ENCODE measurements around the gene HOTAIR.

The HOTAIR gene

DNA sequence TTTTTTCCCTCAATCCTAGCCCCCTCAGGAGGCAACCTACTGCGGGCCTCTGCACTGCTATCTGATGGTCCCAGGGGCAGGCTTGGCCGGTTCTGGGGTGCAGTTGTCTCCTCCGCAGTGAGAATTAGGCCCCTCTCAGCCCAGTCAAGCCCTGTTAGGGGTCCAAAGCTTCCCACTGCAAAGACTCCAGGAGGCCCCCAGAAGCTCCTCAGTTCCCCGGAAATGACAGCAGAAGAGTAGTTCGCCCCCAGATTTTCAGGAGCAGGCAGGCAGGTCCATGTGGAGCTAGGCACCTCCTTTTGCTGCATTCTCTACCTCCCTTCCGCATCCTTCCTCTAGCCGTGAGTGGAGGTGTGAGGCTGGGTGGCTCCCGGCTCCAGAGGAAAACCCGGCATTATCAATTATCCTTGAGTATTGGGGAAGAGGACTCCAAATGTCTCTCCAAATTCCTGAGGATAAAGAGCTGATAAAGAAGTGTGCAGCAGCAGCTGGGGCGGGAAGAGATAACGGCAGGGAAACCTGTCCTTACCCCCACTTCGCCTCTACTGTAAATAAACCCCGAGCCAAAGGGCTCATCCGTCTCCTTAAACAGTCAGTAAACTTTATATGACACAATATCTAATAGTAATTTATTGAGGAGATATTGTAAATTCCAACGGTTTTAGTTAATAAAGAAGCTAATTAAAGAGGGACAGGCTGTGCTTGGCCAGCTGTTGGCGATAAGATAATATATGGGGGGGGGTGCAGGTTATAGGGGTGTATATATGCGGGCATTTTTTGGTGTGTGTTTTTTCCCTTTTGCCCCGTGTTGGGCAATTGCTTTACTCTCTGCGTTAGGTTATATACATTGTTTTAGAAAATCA is 20.7 kb downstream of the HOTAIR start:
- TF ChIP-seq, protein P1, sequence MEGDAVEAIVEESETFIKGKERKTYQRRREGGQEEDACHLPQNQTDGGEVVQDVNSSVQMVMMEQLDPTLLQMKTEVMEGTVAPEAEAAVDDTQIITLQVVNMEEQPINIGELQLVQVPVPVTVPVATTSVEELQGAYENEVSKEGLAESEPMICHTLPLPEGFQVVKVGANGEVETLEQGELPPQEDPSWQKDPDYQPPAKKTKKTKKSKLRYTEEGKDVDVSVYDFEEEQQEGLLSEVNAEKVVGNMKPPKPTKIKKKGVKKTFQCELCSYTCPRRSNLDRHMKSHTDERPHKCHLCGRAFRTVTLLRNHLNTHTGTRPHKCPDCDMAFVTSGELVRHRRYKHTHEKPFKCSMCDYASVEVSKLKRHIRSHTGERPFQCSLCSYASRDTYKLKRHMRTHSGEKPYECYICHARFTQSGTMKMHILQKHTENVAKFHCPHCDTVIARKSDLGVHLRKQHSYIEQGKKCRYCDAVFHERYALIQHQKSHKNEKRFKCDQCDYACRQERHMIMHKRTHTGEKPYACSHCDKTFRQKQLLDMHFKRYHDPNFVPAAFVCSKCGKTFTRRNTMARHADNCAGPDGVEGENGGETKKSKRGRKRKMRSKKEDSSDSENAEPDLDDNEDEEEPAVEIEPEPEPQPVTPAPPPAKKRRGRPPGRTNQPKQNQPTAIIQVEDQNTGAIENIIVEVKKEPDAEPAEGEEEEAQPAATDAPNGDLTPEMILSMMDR (IDR thresholded peaks at IDR 0.05; ENCODE audit: low read depth, low read length) = no peak
- Histone ChIP-seq H3K9me3 (ENCODE audit: severe bottlenecking) (no peaks in the 10 kb centered on the region), H3K36me3 (no peaks in the 10 kb centered on the region), H3K4me3 (ENCODE audit: low read depth, low read length) (peak overlapping the region; percentile 50), H3K27ac (no peak overlapping the region), H3K27me3 (ENCODE audit: insufficient read depth, low read depth, severe bottlenecking) (peaks cover 77% of the 10 kb centered on the region)
- DNase-seq = no peak

DNA sequence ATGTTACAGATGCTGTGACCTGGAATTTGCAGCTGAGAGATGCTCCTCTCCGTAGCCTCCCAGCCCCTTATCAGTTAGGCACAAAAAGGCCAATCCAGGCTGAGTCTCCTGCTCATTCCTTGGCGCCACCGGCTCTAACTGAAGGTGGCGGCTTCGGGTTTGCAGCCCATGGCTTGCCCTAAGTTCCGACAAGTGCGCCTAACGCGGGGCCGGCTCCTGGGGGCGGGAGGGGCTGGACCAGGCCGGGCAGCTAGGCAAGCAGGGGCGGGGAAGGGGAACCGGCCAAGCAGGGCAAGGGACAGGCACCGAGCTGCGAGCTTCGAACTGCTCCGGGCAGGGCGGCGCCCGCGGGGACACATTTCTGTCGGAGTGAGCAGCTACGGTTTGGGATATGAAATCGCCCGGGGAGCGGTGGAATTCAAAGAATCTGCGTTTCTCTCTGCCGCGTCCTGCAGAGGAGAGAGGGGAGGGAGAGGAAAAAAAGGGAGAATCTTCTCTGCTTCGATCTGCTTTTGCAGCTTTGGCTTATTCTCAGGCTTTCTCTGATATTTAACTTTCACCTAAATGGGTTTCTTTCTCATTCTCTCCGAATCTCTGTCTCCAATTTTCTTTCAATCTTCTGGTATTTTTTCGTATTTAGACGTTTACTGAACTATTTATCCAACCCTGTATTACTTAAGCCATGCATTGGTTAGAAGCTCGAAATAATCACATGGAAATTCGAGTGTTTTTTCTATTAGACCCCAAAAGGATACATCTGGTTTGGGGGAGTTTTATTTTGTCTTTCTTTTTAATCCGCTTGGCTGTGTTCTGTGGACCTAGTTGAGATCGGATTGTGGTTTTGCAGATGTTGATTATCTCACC is 21.7 kb downstream of the HOTAIR start:
- Histone ChIP-seq H3K36me3 (no peaks in the 10 kb centered on the region), H3K27me3 (ENCODE audit: insufficient read depth, low read depth, severe bottlenecking) (peaks cover 77% of the 10 kb centered on the region), H3K4me3 (ENCODE audit: low read depth, low read length) (no peak overlapping the region), H3K9me3 (ENCODE audit: severe bottlenecking) (no peaks in the 10 kb centered on the region), H3K27ac (no peak overlapping the region)
- TF ChIP-seq, protein P1 (IDR thresholded peaks at IDR 0.05; ENCODE audit: low read depth, low read length) = no peak
- no peak for DNase-seq

DNA sequence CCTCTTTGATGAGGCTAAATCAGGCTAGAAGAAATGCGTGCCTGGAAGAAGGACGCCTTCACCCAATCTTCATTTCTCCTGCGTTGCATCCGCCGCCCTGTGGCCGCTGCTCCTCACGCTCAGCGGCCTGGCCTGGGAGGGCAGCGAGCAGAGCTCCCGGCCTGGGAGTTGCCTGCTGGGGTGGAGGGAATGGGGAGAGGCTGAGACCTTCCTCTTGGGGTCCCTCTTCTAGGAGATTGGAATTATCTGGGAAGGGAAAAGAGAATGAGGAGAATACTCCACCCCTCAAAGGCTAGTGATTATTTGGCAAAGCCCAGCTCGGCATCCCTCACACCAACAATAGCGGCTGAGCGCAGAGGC is 22.4 kb downstream of the HOTAIR start:
- peaks cover 77% of the 10 kb centered on the region for H3K27me3 ChIP-seq (ENCODE audit: insufficient read depth, low read depth, severe bottlenecking)
- TF ChIP-seq, protein P1 (IDR thresholded peaks at IDR 0.05; ENCODE audit: low read depth, low read length) = peak; percentile 38; the same call in 1 of the 2 replicates

DNA sequence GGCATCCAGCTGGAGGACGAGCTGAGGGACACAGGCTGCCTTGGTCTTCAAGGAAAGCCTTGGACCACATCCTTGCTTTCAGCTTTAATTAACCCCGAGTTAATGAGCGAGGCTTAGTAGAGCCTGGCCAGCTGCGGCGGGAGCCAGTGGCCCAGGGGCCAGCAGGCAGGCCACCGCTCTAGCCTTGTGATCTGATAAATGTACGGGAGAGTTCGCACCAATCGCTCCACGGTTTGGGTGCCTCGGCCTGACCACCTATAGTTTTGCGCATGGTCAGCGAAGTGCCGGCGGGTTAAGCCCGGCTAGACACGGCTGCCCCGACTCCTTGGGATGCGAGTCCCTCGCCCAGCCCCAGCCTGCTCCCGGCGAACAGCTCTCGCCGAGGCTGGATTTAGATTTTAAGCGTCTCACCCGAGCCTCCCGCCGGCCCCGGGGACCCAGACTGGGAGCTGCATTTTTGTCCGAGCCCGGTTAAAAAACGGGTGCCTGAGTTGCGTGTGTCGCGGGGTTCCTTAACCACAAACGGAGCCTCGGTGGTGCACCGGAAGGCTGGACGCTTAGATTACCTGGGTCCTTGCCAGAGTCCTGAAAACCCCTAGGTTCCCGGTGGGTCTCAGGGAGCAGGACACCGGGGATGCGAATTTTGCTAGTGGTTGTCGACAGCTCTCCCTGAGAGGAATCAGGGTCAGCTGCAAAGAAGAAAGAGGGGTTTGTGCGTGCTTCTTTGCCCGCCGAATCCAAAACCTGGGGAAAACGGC is 23.0 kb downstream of the HOTAIR start:
- Histone ChIP-seq H3K4me3 (ENCODE audit: low read depth, low read length) (peak overlapping the region; percentile 34), H3K27ac (no peak overlapping the region), H3K9me3 (ENCODE audit: severe bottlenecking) (no peaks in the 10 kb centered on the region), H3K36me3 (no peaks in the 10 kb centered on the region), H3K27me3 (ENCODE audit: insufficient read depth, low read depth, severe bottlenecking) (peaks cover 76% of the 10 kb centered on the region)
- no peak for DNase-seq
- TF ChIP-seq, protein P1 (IDR thresholded peaks at IDR 0.05; ENCODE audit: low read depth, low read length) = no peak

More for the DNA sequence above, 22.4 kb downstream of the HOTAIR start:
- no peak overlapping the region for H3K4me3 ChIP-seq (ENCODE audit: low read depth, low read length)
- no peaks in the 10 kb centered on the region for H3K36me3 ChIP-seq
- no peaks in the 10 kb centered on the region for H3K9me3 ChIP-seq (ENCODE audit: severe bottlenecking)
- DNase-seq = no peak
- H3K27ac ChIP-seq = no peak overlapping the region

DNA sequence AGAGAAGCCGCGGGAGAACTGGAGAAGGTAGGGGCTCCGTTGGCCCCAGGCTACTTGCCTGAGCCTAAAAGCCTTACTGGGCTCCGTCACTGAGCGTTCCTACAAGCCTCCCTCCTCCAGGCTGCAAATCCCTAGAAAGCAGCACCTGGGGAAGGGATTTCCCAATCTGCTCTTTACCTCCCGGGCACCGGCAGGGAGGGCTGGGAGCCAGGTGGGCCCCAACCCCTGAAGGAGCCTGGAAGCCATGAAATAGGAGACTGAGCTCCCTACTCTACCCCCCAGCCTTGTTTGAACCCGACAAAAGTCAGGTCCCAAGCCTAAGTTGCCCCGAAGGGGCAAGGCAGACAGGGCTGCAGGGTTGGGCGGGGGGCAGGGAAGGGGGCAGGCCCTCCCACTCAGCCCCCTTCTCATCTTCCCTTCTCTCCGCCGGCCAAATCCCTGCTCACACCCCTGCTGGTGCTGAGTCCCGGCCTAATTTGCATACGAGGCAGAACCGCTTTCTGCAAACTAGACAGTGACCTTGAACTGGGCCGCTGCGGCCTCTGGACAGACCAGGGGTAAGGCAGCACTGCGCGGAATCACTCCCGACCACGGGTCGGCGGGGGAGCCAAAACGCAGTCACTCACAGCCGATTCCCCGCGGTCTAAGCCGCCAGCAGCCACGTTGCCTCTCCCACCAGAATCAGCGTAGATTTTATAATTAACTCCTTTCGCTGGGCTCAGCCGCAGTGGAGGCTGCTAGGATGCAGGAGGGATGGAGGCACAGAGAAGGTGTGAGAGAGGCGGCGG is 23.8 kb downstream of the HOTAIR start:
- Histone ChIP-seq H3K4me3 (ENCODE audit: low read depth, low read length) (peak overlapping the region; percentile 34), H3K27me3 (ENCODE audit: insufficient read depth, low read depth, severe bottlenecking) (peaks cover 68% of the 10 kb centered on the region), H3K36me3 (no peaks in the 10 kb centered on the region), H3K9me3 (ENCODE audit: severe bottlenecking) (no peaks in the 10 kb centered on the region), H3K27ac (no peak overlapping the region)
- no peak for DNase-seq
- TF ChIP-seq, protein P1 (IDR thresholded peaks at IDR 0.05; ENCODE audit: low read depth, low read length) = no peak
